Islet of Langerhans (tissue), 1 donor: Measurements from ENCODE around the gene PJA2.
"Not testable (repeated sequence)": the region's sequence is repeated elsewhere in the genome, so short reads cannot be mapped to it uniquely, and the experiment has no call there.

Experiments used
- FAIRE-seq: peaks from one replicate; lab custom pipeline; 2011; peaks lifted over from hg19 to GRCh38; lab: Jason Lieb, UNC

The PJA2 gene

GRCh38 chr5:109307456-109307855, 102.3 kb downstream of the PJA2 start:
- no peak for FAIRE-seq

- no peak for FAIRE-seq
Observed at GRCh38 chr5:109305352-109305751, 104.4 kb downstream of the PJA2 start.

- no peak for FAIRE-seq
Observed at GRCh38 chr5:109304309-109304708, 105.5 kb downstream of the PJA2 start.

- no peak for FAIRE-seq
Observed at GRCh38 chr5:109300367-109300766, 109.4 kb downstream of the PJA2 start.

- no peak for FAIRE-seq
Observed at GRCh38 chr5:109299557-109299956, 110.2 kb downstream of the PJA2 start.

GRCh38 chr5:109298794-109299193, 111.0 kb downstream of the PJA2 start:
- no peak for FAIRE-seq

GRCh38 chr5:109297900-109298299, 111.9 kb downstream of the PJA2 start:
- no peak for FAIRE-seq

- no peak for FAIRE-seq
Observed at GRCh38 chr5:109291090-109291489, 118.7 kb downstream of the PJA2 start.

- FAIRE-seq = no peak
Observed at GRCh38 chr5:109290231-109290630, 119.5 kb downstream of the PJA2 start.

- not testable (repeated sequence) for FAIRE-seq
Observed at GRCh38 chr5:109286628-109287027, 123.1 kb downstream of the PJA2 start.
